WTC11 (cell line): ENCODE data around the gene CIRBP.

Source experiments
- CREB1 ChIP-seq: sonication (generic); formaldehyde crosslinking; IDR thresholded peaks from 2 replicates; pipeline ENCODE4 v1.8.0; 2023; ENCODE audit warnings: mild to moderate bottlenecking, missing genetic modification reagents
- NFYB ChIP-seq: sonication (generic); formaldehyde crosslinking; conservative IDR thresholded peaks from 2 replicates; pipeline ENCODE4 v1.8.0; 2022; ENCODE audit warnings: low read depth, missing genetic modification reagents
- NR1H2 ChIP-seq: sonication (generic); formaldehyde crosslinking; IDR thresholded peaks from 2 replicates; pipeline ENCODE4 v1.9.0; 2021; ENCODE audit warnings: mild to moderate bottlenecking, moderate library complexity, missing genetic modification reagents
- RELA ChIP-seq: sonication (generic); formaldehyde crosslinking; IDR thresholded peaks from 2 replicates; pipeline ENCODE4 v1.8.1; 2022; ENCODE audit warnings: missing genetic modification reagents, mild to moderate bottlenecking, borderline replicate concordance
- TCF7 ChIP-seq: sonication (generic); formaldehyde crosslinking; IDR thresholded peaks from 2 replicates; pipeline ENCODE4 v1.8.0; 2022; ENCODE audit warnings: mild to moderate bottlenecking, low read depth, missing genetic modification reagents, moderate library complexity
- TEAD1 ChIP-seq: sonication (generic); formaldehyde crosslinking; IDR thresholded peaks from 2 replicates; pipeline ENCODE4 v1.8.0; 2022; ENCODE audit warnings: mild to moderate bottlenecking, missing genetic modification reagents
- ZNF138 ChIP-seq: sonication (generic); formaldehyde crosslinking; conservative IDR thresholded peaks from 2 replicates; pipeline ENCODE4 v1.8.1; 2022; ENCODE audit warnings: mild to moderate bottlenecking, moderate library complexity, missing genetic modification reagents
- TF ChIP-seq, protein P1 (sequence below): fragments of 200-600 bp; IDR thresholded peaks from 2 replicates; pipeline ENCODE4 v1.8.0; 2022; ENCODE audit warnings: antibody characterized with exemption
- TF ChIP-seq, protein P2 (sequence below): fragments of 250-450 bp; sonication (Bioruptor Pico); IDR thresholded peaks from 2 replicates; pipeline ENCODE4 v2.1.2; 2022; ENCODE audit warnings: mild to moderate bottlenecking, moderate library complexity
- TF ChIP-seq, protein P3 (sequence below): sonication (generic); formaldehyde crosslinking; conservative IDR thresholded peaks from 2 replicates; pipeline ENCODE4 v1.8.1; 2023; ENCODE audit warnings: mild to moderate bottlenecking, low read depth, missing genetic modification reagents, moderate library complexity
- TF ChIP-seq, protein P4 (sequence below): sonication (generic); formaldehyde crosslinking; IDR thresholded peaks from 2 replicates; pipeline ENCODE4 v1.8.1; 2023; ENCODE audit warnings: mild to moderate bottlenecking, missing genetic modification reagents, borderline replicate concordance
- TF ChIP-seq, protein P5 (sequence below): sonication (generic); formaldehyde crosslinking; IDR thresholded peaks from 2 replicates; pipeline ENCODE4 v1.8.1; 2023; ENCODE audit warnings: mild to moderate bottlenecking, missing genetic modification reagents, moderate library complexity
- TF ChIP-seq, protein P6 (sequence below): sonication (generic); formaldehyde crosslinking; IDR thresholded peaks from 2 replicates; pipeline ENCODE4 v1.8.0; 2022; ENCODE audit warnings: mild to moderate bottlenecking, missing genetic modification reagents
- TF ChIP-seq, protein P7 (sequence below): sonication (generic); formaldehyde crosslinking; conservative IDR thresholded peaks from 2 replicates; pipeline ENCODE4 v1.8.1; 2022; ENCODE audit warnings: mild to moderate bottlenecking, missing genetic modification reagents

DNA sequence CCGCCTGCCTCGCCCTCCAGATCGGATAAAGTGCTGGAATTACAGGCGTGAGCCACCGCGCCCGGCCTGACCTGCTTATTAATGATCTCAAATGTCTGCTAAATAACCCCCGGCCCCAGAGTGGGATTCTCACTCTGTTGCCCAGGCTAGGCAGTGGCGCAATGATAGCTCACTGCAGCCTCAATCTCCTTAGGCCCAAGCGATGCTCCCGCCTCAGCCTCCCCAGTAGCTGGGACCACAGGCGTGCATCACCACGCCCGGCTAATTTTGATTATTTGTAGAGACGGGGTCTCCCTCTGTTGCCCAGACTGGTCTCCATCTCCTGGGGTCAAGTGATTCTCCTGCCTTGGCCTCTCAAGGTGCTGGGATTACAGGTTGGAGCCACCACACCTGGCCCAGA is 28.2 kb upstream of the CIRBP start:
- TF ChIP-seq NFYB (CRISPR knock-in tag) (no peak), ZNF138 (CRISPR knock-in tag) (no peak), TEAD1 (CRISPR knock-in tag) (no peak), RELA (CRISPR knock-in tag) (no peak), TCF7 (CRISPR knock-in tag) (no peak), CREB1 (CRISPR knock-in tag) (no peak), NR1H2 (CRISPR knock-in tag) (no peak)
- TF ChIP-seq, protein P1, sequence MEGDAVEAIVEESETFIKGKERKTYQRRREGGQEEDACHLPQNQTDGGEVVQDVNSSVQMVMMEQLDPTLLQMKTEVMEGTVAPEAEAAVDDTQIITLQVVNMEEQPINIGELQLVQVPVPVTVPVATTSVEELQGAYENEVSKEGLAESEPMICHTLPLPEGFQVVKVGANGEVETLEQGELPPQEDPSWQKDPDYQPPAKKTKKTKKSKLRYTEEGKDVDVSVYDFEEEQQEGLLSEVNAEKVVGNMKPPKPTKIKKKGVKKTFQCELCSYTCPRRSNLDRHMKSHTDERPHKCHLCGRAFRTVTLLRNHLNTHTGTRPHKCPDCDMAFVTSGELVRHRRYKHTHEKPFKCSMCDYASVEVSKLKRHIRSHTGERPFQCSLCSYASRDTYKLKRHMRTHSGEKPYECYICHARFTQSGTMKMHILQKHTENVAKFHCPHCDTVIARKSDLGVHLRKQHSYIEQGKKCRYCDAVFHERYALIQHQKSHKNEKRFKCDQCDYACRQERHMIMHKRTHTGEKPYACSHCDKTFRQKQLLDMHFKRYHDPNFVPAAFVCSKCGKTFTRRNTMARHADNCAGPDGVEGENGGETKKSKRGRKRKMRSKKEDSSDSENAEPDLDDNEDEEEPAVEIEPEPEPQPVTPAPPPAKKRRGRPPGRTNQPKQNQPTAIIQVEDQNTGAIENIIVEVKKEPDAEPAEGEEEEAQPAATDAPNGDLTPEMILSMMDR, result no peak
- TF ChIP-seq, protein P2, sequence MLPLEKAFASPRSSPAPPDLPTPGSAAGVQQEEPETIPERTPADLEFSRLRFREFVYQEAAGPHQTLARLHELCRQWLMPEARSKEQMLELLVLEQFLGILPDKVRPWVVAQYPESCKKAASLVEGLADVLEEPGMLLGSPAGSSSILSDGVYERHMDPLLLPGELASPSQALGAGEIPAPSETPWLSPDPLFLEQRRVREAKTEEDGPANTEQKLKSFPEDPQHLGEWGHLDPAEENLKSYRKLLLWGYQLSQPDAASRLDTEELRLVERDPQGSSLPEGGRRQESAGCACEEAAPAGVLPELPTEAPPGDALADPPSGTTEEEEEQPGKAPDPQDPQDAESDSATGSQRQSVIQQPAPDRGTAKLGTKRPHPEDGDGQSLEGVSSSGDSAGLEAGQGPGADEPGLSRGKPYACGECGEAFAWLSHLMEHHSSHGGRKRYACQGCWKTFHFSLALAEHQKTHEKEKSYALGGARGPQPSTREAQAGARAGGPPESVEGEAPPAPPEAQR (CRISPR knock-in tag), result no peak
- TF ChIP-seq, protein P3, sequence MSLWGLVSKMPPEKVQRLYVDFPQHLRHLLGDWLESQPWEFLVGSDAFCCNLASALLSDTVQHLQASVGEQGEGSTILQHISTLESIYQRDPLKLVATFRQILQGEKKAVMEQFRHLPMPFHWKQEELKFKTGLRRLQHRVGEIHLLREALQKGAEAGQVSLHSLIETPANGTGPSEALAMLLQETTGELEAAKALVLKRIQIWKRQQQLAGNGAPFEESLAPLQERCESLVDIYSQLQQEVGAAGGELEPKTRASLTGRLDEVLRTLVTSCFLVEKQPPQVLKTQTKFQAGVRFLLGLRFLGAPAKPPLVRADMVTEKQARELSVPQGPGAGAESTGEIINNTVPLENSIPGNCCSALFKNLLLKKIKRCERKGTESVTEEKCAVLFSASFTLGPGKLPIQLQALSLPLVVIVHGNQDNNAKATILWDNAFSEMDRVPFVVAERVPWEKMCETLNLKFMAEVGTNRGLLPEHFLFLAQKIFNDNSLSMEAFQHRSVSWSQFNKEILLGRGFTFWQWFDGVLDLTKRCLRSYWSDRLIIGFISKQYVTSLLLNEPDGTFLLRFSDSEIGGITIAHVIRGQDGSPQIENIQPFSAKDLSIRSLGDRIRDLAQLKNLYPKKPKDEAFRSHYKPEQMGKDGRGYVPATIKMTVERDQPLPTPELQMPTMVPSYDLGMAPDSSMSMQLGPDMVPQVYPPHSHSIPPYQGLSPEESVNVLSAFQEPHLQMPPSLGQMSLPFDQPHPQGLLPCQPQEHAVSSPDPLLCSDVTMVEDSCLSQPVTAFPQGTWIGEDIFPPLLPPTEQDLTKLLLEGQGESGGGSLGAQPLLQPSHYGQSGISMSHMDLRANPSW (CRISPR knock-in tag), result no peak
- TF ChIP-seq, protein P4, sequence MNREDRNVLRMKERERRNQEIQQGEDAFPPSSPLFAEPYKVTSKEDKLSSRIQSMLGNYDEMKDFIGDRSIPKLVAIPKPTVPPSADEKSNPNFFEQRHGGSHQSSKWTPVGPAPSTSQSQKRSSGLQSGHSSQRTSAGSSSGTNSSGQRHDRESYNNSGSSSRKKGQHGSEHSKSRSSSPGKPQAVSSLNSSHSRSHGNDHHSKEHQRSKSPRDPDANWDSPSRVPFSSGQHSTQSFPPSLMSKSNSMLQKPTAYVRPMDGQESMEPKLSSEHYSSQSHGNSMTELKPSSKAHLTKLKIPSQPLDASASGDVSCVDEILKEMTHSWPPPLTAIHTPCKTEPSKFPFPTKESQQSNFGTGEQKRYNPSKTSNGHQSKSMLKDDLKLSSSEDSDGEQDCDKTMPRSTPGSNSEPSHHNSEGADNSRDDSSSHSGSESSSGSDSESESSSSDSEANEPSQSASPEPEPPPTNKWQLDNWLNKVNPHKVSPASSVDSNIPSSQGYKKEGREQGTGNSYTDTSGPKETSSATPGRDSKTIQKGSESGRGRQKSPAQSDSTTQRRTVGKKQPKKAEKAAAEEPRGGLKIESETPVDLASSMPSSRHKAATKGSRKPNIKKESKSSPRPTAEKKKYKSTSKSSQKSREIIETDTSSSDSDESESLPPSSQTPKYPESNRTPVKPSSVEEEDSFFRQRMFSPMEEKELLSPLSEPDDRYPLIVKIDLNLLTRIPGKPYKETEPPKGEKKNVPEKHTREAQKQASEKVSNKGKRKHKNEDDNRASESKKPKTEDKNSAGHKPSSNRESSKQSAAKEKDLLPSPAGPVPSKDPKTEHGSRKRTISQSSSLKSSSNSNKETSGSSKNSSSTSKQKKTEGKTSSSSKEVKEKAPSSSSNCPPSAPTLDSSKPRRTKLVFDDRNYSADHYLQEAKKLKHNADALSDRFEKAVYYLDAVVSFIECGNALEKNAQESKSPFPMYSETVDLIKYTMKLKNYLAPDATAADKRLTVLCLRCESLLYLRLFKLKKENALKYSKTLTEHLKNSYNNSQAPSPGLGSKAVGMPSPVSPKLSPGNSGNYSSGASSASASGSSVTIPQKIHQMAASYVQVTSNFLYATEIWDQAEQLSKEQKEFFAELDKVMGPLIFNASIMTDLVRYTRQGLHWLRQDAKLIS (CRISPR knock-in tag), result no peak
- TF ChIP-seq, protein P5, sequence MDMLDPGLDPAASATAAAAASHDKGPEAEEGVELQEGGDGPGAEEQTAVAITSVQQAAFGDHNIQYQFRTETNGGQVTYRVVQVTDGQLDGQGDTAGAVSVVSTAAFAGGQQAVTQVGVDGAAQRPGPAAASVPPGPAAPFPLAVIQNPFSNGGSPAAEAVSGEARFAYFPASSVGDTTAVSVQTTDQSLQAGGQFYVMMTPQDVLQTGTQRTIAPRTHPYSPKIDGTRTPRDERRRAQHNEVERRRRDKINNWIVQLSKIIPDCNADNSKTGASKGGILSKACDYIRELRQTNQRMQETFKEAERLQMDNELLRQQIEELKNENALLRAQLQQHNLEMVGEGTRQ, result no peak
- TF ChIP-seq, protein P6, sequence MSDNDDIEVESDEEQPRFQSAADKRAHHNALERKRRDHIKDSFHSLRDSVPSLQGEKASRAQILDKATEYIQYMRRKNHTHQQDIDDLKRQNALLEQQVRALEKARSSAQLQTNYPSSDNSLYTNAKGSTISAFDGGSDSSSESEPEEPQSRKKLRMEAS (CRISPR knock-in tag), result no peak
- TF ChIP-seq, protein P7, sequence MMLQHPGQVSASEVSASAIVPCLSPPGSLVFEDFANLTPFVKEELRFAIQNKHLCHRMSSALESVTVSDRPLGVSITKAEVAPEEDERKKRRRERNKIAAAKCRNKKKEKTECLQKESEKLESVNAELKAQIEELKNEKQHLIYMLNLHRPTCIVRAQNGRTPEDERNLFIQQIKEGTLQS (CRISPR knock-in tag), result no peak
